Gastrocnemius medialis (tissue), 4 donors: ENCODE results near the gene FBLIM1. TPM values are rescaled to one million over a fixed set of nuclear protein-coding genes. Genes with fewer than 3 reads are reported as not detected.

Experiments used
- ATAC-seq, 2 donors: fragments of 150-250 bp; one replicate each; pipeline ENCODE4 v1.9.1; 2016
- DNase-seq, 2 donors: peaks; one replicate each; pipeline ENCODE4 v3.0.0-alpha.2; 2019
- H3K27ac ChIP-seq, 4 donors: fragments of 200-600 bp; sonication (generic); 1 replicate in 1 of 4; 2 replicates in 3 of 4; pipeline ENCODE4 v1.5.1; 2016 to 2018; ENCODE audit warnings: mild to moderate bottlenecking in 2 of 4, moderate library complexity in 1 of 4
- H3K27me3 ChIP-seq, 3 donors: fragments of 200-600 bp; sonication (generic) in 2 of 3; 1 replicate in 1 of 3; 2 replicates in 2 of 3; pipeline versions ENCODE4 v1.5.1 to v1.6.0; 2016 to 2019; ENCODE audit warnings: mild to moderate bottlenecking in 1 of 3, moderate library complexity in 1 of 3
- H3K36me3 ChIP-seq, 2 donors: fragments of 200-600 bp; sonication (generic) in 1 of 2; one replicate each; pipeline ENCODE4 v1.5.1; 2017 to 2018
- H3K4me1 ChIP-seq, 2 donors: fragments of 200-600 bp; sonication (generic) in 1 of 2; one replicate each; pipeline ENCODE4 v1.5.1; 2016 to 2017; ENCODE audit warnings: mild to moderate bottlenecking in 2 of 2
- H3K4me3 ChIP-seq, 4 donors: fragments of 200-600 bp; sonication (generic) in 3 of 4; 1 replicate in 1 of 4; 2 replicates in 3 of 4; pipeline ENCODE4 v1.5.1; 2016 to 2019; ENCODE audit warnings: mild to moderate bottlenecking in 2 of 4
- H3K9me3 ChIP-seq, 3 donors: fragments of 200-600 bp; sonication (generic) in 2 of 3; 1 replicate in 1 of 3; 2 replicates in 2 of 3; pipeline ENCODE4 v1.5.1; 2016 to 2019
- CTCF ChIP-seq, 5 experiments: fragments of 450-650 bp in 3 of 5; fragments of 200-600 bp in 2 of 5; sonication (generic) in 2 of 5; IDR thresholded peaks in 4 of 5; conservative IDR thresholded peaks in 1 of 5; 1 replicate in 4 of 5; 2 replicates in 1 of 5; pipeline ENCODE4 v1.5.1; 2016 to 2019; ENCODE audit warnings: antibody characterized with exemption in 5 of 5, mild to moderate bottlenecking in 3 of 5, moderate library complexity in 3 of 5
- POLR2A ChIP-seq, 2 donors: fragments of 450-650 bp; IDR thresholded peaks; one replicate each; pipeline ENCODE4 v1.6.1; 2017; ENCODE audit warnings: antibody characterized with exemption in 2 of 2, mild to moderate bottlenecking in 2 of 2, moderate library complexity in 2 of 2
- in situ Hi-C, 4 donors: fragments of 200-750 bp; cut with MboI; loops; one replicate each; pipeline versions ENCODE4 v1.15.0 to v1.8.0; 2017; ENCODE audit warnings: low sequenced_read_pairs in 4 of 4
- intact Hi-C: fragments of 100-400 bp; cut with DNase I; formaldehyde crosslinking; loops from one replicate; pipeline ENCODE4 v1.15.1; 2023; ENCODE audit warnings: low total_unique reads
- total RNA-seq, 4 donors: library from RNA; depleted of rRNA; stranded (reverse); fragments of >200 nt; gene quantifications; one replicate each; pipeline versions ENCODE4 v1.1.0 to v1.2.3, GENCODE V29; 2016

Gene FBLIM1
- total RNA-seq, 4 donors from 2014 or later: 1.4 to 3.9 (median 3.8) TPM

DNA sequence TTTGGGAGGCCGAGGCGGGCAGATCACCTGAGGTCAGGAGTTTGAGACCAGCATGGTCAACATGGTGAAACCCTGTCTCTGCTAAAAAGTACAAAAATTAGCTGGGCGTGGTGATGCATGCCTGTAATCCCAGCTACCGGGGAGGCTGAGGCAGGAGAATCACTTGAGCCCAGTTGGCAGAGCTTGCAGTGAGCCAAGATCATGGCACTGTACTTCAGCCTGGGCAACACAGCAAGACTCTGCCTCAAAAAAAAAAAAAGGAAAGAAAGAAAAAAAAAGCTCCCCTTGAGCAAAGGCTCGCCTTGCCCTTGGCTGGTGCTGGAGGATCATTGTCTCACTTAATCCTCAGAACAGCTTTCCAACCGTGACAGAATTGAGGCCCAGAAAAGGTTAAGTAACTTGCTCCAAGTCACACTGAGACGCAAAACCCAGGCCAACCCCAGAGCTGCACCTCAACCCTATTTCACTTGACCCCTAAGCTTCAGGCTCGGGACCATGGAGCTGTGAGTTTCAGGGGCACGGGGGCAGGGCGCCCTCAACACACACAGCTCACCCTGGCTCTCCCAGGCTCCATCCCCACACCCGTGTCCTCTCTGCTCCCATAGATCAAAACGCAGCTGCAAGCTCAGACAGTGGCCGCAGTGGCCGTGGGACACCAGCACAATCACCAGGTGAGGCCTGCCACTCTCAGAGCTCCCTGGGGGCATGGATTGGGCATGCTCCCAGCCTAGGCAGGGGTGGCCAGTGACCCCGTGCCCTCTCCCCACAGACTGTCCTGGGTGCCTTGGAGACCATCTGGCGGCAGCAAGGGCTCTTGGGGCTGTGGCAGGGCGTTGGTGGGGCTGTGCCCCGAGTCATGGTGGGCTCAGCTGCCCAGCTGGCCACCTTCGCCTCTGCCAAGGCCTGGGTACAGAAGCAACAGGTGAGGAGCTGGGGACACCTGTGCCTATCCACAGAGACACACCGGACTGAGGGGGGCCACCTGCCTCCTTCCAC, 21.0 kb upstream of the FBLIM1 start:
- DNase-seq (peak in 1 of 2 donors; percentile 31), ATAC-seq (no peak)
- Histone ChIP-seq H3K36me3 (peaks cover 0 to 24% of the 10 kb centered on the region in 2 donors), H3K27ac (peak overlapping the region; percentile 86 to 96 (median 94)), H3K27me3 (no peaks in the 10 kb centered on the region), H3K4me3 (peak overlapping the region in 2 of 4 donors; percentile 20 to 47), H3K4me1 (peaks cover 45 to 50% of the 10 kb centered on the region in 2 donors), H3K9me3 (no peaks in the 10 kb centered on the region)
- intact Hi-C loops (loop anchor here (5.0 kb wide), 2 partner anchors 140 to 160 kb away; no protein-coding TSS in a partner anchor), in situ Hi-C loops (loop anchor here in 2 of 4 donors (10.0 to 25.0 kb wide), 2 partner anchors 143 to 150 kb away; partner anchors contain the start of gene AGMAT (in 1 of the 2))
- TF ChIP-seq POLR2A (IDR thresholded peaks at IDR 0.05): no peak
- no peak for TF ChIP-seq CTCF (IDR thresholded peaks at IDR 0.05 in 4 of 5, conservative IDR thresholded peaks at IDR 0.05 in 1 of 5)

DNA sequence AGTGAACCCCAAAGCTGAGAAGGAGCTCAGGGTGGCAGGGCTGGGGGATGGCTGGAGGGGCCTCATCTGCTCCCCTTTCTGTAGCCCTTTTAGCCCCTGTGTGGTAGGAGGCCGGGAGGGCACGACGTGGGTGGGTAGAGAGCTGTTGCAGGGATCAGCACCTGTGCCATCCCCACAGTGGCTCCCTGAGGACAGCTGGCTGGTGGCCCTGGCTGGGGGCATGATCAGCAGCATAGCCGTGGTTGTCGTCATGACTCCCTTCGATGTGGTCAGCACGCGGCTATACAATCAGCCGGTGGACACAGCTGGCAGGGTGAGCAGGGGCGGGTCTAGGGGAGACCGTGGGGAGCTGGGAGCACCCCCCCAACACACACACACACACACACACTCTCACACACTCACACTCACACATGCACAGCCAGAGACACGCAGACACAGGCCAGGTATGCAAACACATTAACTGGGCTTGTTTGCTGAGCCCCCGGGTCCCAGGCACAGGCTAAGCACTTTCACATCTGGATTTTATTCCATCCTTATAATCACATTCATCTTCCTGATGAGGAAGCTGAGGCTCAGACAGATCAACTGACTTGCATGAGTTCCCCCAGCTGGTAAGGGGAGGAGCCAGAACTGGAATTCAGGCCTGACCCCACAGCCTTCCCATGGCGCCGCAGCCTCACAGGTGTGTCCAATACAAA, 20.0 kb upstream of the FBLIM1 start:
- Histone ChIP-seq H3K9me3 (no peaks in the 10 kb centered on the region), H3K4me1 (peaks cover 45 to 50% of the 10 kb centered on the region in 2 donors), H3K27me3 (no peaks in the 10 kb centered on the region), H3K36me3 (peaks cover 0 to 14% of the 10 kb centered on the region in 2 donors), H3K4me3 (no peak overlapping the region), H3K27ac (peak overlapping the region; percentile 86 to 96 (median 94))
- in situ Hi-C loops (loop anchor here in 2 of 4 donors (10.0 to 25.0 kb wide), 2 partner anchors 144 to 151 kb away; partner anchors contain the start of gene AGMAT (in 1 of the 2)), intact Hi-C loops (loop anchor here (5.0 kb wide), 2 partner anchors 141 to 161 kb away; no protein-coding TSS in a partner anchor)
- no peak for ATAC-seq
- no peak for TF ChIP-seq POLR2A (IDR thresholded peaks at IDR 0.05)
- no peak for TF ChIP-seq CTCF (IDR thresholded peaks at IDR 0.05 in 4 of 5, conservative IDR thresholded peaks at IDR 0.05 in 1 of 5)
- DNase-seq: peak in 1 of 2 donors; percentile 64

GRCh38 chr1:15739259-15739658, 19.3 kb upstream of the FBLIM1 start:
- TF ChIP-seq CTCF (IDR thresholded peaks at IDR 0.05 in 4 of 5, conservative IDR thresholded peaks at IDR 0.05 in 1 of 5) (no peak), POLR2A (IDR thresholded peaks at IDR 0.05) (no peak)
- Histone ChIP-seq H3K4me1 (peaks cover 45 to 50% of the 10 kb centered on the region in 2 donors), H3K27ac (peak overlapping the region; percentile 86 to 96 (median 94)), H3K4me3 (no peak overlapping the region), H3K9me3 (no peaks in the 10 kb centered on the region), H3K27me3 (no peaks in the 10 kb centered on the region), H3K36me3 (peaks cover 0 to 8% of the 10 kb centered on the region in 2 donors)
- in situ Hi-C loops (loop anchor here in 2 of 4 donors (10.0 to 25.0 kb wide), 2 partner anchors 144 to 152 kb away; partner anchors contain the start of gene AGMAT (in 1 of the 2)), intact Hi-C loops (loop anchor here (5.0 kb wide), 2 partner anchors 142 to 162 kb away; no protein-coding TSS in a partner anchor)
- DNase-seq (peak in 1 of 2 donors; percentile 20), ATAC-seq (no peak)

GRCh38 chr1:15739745-15740144, 18.9 kb upstream of the FBLIM1 start:
- peak overlapping the region; percentile 86 to 96 (median 94) for H3K27ac ChIP-seq
- intact Hi-C loops: loop anchor here (2.0 to 5.0 kb wide), 4 partner anchors 83 to 213 kb away; partner anchors contain the start of gene DNAJC16
- no peak for ATAC-seq
- no peaks in the 10 kb centered on the region for H3K27me3 ChIP-seq
- H3K4me3 ChIP-seq: no peak overlapping the region
- peak in 1 of 2 donors; percentile 30 for DNase-seq
- peaks cover 0 to 3% of the 10 kb centered on the region in 2 donors for H3K36me3 ChIP-seq
- H3K4me1 ChIP-seq: peaks cover 45 to 50% of the 10 kb centered on the region in 2 donors
- in situ Hi-C loops: loop anchor here in 2 of 4 donors (10.0 to 25.0 kb wide), 2 partner anchors 145 to 152 kb away; partner anchors contain the start of gene AGMAT (in 1 of the 2)
- TF ChIP-seq POLR2A (IDR thresholded peaks at IDR 0.05): no peak
- TF ChIP-seq CTCF (IDR thresholded peaks at IDR 0.05 in 4 of 5, conservative IDR thresholded peaks at IDR 0.05 in 1 of 5): peak in 1 of 5 experiments; percentile 22
- H3K9me3 ChIP-seq: no peaks in the 10 kb centered on the region
